HG02840 (cell line): Measurements from ENCODE around the gene FBP1.
"Not testable (repeated sequence)": the region's sequence is repeated elsewhere in the genome, so short reads cannot be mapped to it uniquely, and the experiment has no call there.

Experiments used
- ATAC-seq: cut with Tn5 transposase; IDR thresholded peaks from one replicate; pipeline ENCODE4 v1.9.1; 2021; ENCODE audit warnings: mild to moderate bottlenecking, moderate library complexity, moderate number of reproducible peaks; ENCODE audit not compliant: unreplicated experiment, low FRiP score

Gene FBP1

GRCh38 chr9:94586316-94586715 lies 53.0 kb downstream of the FBP1 start:
- ATAC-seq: no peak

- ATAC-seq: no peak
Measured at GRCh38 chr9:94584555-94584954, 54.8 kb downstream of the FBP1 start.

- ATAC-seq: no peak
Measured at GRCh38 chr9:94581728-94582127, 57.6 kb downstream of the FBP1 start.

- ATAC-seq: no peak
Measured at GRCh38 chr9:94577571-94577970, 61.7 kb downstream of the FBP1 start.

GRCh38 chr9:94577036-94577435 lies 62.3 kb downstream of the FBP1 start:
- no peak for ATAC-seq

GRCh38 chr9:94576131-94576530 lies 63.2 kb downstream of the FBP1 start:
- no peak for ATAC-seq

GRCh38 chr9:94568972-94569712 lies 70.2 kb downstream of the FBP1 start:
- ATAC-seq: no peak

GRCh38 chr9:94568250-94568889 lies 70.9 kb downstream of the FBP1 start:
- ATAC-seq: no peak

- ATAC-seq: no peak
Measured at GRCh38 chr9:94567271-94567670, 72.0 kb downstream of the FBP1 start.

GRCh38 chr9:94566550-94566949 lies 72.8 kb downstream of the FBP1 start:
- ATAC-seq: no peak

GRCh38 chr9:94564279-94564678 lies 75.0 kb downstream of the FBP1 start:
- not testable (repeated sequence) for ATAC-seq

- no peak for ATAC-seq
Measured at GRCh38 chr9:94563548-94563947, 75.8 kb downstream of the FBP1 start.

- no peak for ATAC-seq
Measured at GRCh38 chr9:94560237-94560636, 79.1 kb downstream of the FBP1 start.

GRCh38 chr9:94557376-94557775 lies 81.9 kb downstream of the FBP1 start:
- ATAC-seq: no peak

GRCh38 chr9:94554439-94555331 lies 84.6 kb downstream of the FBP1 start, which contains the start of gene PCAT7:
Gene PCAT7 (plus strand): TSS chr9:94555083.
- ATAC-seq: no peak

- no peak for ATAC-seq
Measured at GRCh38 chr9:94554078-94554438, 85.3 kb downstream of the FBP1 start.
